GM21786 (cell line): ENCODE results near the gene SPOCD1.

Experiments
- ATAC-seq: cut with Tn5 transposase; IDR thresholded peaks from one replicate; pipeline ENCODE4 v1.9.1; 2021; ENCODE audit not compliant: unreplicated experiment

Gene SPOCD1

GRCh38 chr1:31773861-31774260 lies 42.0 kb downstream of the SPOCD1 start:
- no peak for ATAC-seq

DNA sequence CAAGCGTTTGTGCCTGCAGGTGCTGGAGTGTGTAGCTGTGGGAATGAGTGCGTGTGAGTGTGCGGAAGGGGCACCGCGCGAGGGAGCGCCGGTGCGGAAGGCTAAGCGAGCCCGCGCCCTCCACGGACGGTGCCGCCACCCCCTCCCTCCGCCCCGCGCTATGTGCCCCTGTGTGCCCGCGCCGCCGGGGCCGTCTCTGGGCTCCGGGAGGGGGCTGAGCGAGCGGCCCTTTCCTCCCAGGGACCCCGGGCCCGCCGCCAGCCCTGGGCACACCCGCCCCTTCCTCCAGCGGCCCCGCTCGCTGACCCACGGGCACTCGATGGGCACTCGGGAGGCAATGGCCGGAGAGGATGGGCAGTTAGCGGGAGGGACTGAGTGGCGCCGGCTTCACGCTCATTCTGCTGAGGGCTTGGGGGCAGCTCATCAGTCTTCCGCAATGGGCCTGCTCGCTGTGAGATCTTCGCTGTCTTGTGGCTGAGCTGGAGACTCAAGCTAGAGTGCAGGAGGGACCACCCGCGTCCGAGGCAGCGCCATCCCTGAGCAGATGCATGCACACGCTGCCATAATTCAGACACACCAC lies 43.1 kb downstream of the SPOCD1 start:
- no peak for ATAC-seq

- ATAC-seq = no peak
These were observed 43.7 kb downstream of the SPOCD1 start for GRCh38 chr1:31771891-31772668.

GRCh38 chr1:31769720-31770390 lies 46.0 kb downstream of the SPOCD1 start:
- ATAC-seq = no peak

DNA sequence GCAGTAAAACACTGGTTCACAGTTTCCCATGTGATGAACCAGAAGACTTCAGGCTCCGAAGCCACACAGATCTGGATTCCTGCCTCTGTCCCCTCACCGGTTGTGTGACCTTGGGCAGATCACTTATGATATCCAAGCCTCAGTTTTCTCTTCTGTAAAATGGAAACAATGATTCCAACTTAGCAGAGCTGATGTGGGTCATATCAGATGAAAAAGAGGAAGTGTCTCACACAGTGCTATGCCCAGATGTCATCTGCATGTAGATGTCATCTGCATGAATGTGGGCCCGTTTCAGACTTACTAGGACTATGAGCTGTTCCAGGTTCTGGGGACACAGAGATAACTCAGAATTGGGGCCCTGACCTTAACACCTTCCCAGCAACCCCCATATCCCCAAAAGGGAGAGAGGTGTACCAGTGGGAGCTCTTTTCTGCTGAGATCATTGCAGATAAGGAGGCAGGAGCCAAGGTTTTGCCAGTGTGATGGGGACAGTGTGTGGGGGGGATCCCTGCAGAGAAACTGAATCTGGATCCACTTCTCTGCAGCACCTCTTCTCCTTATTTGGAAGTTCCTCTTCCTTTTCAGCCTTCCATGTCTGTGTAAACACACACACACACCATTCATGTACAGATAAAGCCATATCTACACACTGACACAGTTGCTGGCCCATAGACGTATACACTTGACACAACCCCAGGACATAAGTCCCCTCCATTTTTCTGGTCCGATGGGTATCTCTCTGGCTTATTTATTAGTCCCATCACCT lies 46.7 kb downstream of the SPOCD1 start:
- ATAC-seq = no peak

- no peak for ATAC-seq
These were observed 47.4 kb downstream of the SPOCD1 start for GRCh38 chr1:31768407-31768907.

DNA sequence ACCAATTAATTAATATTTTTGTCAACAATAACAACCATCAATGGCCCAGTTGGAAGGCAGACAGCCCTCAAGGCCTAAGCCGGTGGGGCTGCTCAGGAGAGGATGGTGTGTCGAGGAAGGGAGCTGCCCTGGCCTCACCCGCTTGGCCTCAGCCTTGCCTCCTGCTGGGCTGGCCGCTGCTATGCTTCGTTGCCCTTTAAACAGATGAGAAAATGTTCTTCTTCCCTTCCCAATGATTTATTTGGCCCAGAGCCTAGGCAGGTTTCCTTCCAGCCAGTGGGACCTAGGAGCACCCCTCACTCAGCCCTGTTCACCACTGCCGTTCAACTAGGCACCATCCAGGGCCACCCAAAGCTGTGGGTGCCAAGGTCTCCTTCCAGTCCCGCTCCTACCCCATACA lies 48.6 kb downstream of the SPOCD1 start:
- ATAC-seq = no peak

- ATAC-seq = no peak
These were observed 50.3 kb downstream of the SPOCD1 start for GRCh38 chr1:31765516-31765915.

GRCh38 chr1:31765041-31765467 lies 50.8 kb downstream of the SPOCD1 start:
- no peak for ATAC-seq

GRCh38 chr1:31764312-31765040 lies 51.3 kb downstream of the SPOCD1 start, which contains the start of gene ADGRB2:
ADGRB2 (minus strand) TSS chr1:31764340; CDS start chr1:31757221, 7,119 bp downstream.
- ATAC-seq = no peak

- no peak for ATAC-seq
These were observed 52.0 kb downstream of the SPOCD1 start for GRCh38 chr1:31763671-31764311.

GRCh38 chr1:31762726-31763670 lies 52.8 kb downstream of the SPOCD1 start:
- no peak for ATAC-seq

- ATAC-seq = no peak
These were observed 53.5 kb downstream of the SPOCD1 start for GRCh38 chr1:31762323-31762722.

- no peak for ATAC-seq
These were observed 53.9 kb downstream of the SPOCD1 start for GRCh38 chr1:31761883-31762282.

GRCh38 chr1:31760471-31761470 lies 55.1 kb downstream of the SPOCD1 start:
- ATAC-seq = no peak

DNA sequence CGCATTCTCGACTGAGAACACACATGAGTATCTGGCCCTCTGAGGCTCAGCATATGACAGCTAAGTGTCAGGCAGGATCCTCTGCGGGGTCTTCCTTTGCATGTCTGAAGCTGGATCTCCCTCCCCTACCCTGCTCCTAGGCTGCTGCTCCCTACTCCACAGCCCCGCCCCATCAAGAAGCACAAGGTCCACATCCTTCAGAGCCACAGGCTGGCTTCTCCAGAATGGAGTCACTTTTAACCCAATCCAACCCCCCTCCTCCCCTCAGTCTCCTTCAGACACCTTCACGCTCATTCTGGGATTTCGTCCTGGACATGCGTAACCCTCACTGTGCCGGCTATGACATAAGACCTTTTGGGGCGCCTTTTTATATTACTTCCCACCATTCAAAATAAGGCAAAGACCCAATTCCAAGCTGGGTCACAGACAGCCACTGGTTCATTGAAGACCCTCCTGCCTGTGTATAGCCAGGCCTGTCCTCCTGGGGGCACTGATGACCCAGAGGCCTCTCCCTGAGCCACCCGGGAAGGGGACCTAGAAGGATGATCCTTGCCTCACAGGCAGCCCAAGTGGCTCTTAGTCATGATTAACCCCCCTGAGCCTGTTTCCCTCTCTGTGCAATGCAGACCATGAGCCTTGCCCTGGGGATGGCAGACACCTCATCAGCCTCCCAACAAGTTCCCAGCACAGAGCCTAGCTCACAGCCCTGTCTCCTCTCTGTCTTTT lies 56.4 kb downstream of the SPOCD1 start:
- no peak for ATAC-seq

GRCh38 chr1:31758823-31759222 lies 57.0 kb downstream of the SPOCD1 start:
- ATAC-seq = no peak
